Activated T-helper 17 cell treated with anti-CD3 and anti-CD28 coated beads, Interleukin-2, amount 50 U/mL, for 72 hours (primary cell): Measurements from ENCODE around the gene FNIP1. TPM values are rescaled to one million over a fixed set of nuclear protein-coding genes. Genes with fewer than 3 reads are reported as not detected.

Experiments used
- ATAC-seq: fragments of 150-1000 bp; cut with Tn5 transposase; replicated peaks from 2 replicates; pipeline ENCODE4 v1.10.0; 2021; ENCODE audit warnings: mild to moderate bottlenecking, moderate library complexity
- H3K27ac Mint-ChIP-seq: one replicate; pipeline ENCODE4 v1.8.0; 2022; ENCODE audit warnings: mixed read lengths
- H3K27me3 Mint-ChIP-seq: one replicate; pipeline ENCODE4 v1.8.0; 2022; ENCODE audit warnings: mixed read lengths
- H3K36me3 Mint-ChIP-seq: one replicate; pipeline ENCODE4 v1.8.0; 2022; ENCODE audit warnings: low read depth, mild to moderate bottlenecking, mixed read lengths
- H3K4me1 Mint-ChIP-seq: one replicate; pipeline ENCODE4 v1.8.0; 2022; ENCODE audit warnings: mixed read lengths
- H3K4me3 Mint-ChIP-seq: one replicate; pipeline ENCODE4 v1.8.0; 2022; ENCODE audit warnings: mild to moderate bottlenecking, mixed read lengths
- H3K9me3 Mint-ChIP-seq: one replicate; pipeline ENCODE4 v1.8.0; 2022; ENCODE audit warnings: mixed read lengths
- total RNA-seq, 2 donors: library from RNA; stranded (reverse); gene quantifications; one replicate each; pipeline ENCODE4 v1.2.3, GENCODE V29; 2022

Gene FNIP1
- total RNA-seq, 2 donors from 2014 or later, result 17.5 to 30.4 TPM

DNA sequence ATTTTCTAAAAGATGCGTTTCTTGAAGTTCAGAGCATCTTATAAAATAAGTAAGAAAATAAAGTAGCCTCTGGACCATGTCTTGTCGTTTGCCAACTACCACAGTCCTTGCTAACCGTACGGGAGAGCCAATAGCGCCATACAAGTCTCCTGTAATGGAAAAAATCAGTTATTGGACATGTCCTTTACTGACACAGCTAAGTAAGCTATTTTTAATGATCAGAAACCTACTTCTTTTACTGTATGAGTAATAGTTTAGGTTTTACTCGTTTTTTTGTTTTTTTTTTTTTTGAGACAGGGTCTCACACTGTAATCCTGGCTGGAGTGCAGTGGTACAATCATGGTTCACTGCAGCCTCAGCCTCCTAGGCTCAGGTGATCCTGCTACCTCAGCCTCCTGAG lies 124.0 kb downstream of the FNIP1 start:
- H3K9me3 Mint-ChIP-seq, result no peaks in the 10 kb centered on the region
- ATAC-seq, result peak; percentile 56
- peaks cover 99% of the 10 kb centered on the region for H3K36me3 Mint-ChIP-seq
- H3K27me3 Mint-ChIP-seq, result no peaks in the 10 kb centered on the region
- H3K4me1 Mint-ChIP-seq, result peaks cover 16% of the 10 kb centered on the region
- H3K4me3 Mint-ChIP-seq, result no peak overlapping the region
- peak overlapping the region; percentile 16 for H3K27ac Mint-ChIP-seq

DNA sequence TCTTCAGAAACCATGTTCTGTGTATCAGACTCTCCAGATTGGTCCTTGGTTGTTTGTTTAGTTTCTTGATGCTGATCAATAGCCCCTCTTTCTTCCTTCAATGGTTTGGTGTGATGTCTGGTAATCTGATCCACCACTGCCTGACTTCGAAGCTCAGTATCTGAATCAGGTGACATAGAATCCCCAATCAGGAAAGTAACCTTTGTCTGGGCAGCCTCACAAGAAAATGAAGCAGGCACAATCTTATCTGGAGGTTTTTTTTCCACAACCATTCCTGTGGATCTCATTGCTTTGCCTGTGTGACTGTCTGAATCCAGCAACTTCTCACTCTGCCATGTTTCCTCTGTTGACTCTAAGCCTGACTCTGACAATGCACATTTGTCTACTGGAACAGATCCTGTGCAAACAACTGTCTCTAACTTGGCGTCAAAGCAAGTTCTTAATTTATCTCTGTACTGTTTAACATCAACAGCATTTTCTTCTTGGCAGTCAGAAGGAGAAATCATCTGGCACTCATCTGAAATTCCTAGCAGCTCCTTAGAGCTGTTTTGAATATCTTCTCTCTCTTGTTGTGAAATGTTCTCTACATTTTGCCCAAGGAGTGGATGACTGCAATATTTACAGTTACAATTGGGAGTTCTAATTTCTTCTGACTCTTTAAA lies 124.7 kb downstream of the FNIP1 start:
- H3K27me3 Mint-ChIP-seq, result no peaks in the 10 kb centered on the region
- peak overlapping the region; percentile 16 for H3K27ac Mint-ChIP-seq
- H3K36me3 Mint-ChIP-seq, result peaks cover 99% of the 10 kb centered on the region
- no peaks in the 10 kb centered on the region for H3K9me3 Mint-ChIP-seq
- ATAC-seq, result no peak
- H3K4me1 Mint-ChIP-seq, result peaks cover 16% of the 10 kb centered on the region
- no peak overlapping the region for H3K4me3 Mint-ChIP-seq

DNA sequence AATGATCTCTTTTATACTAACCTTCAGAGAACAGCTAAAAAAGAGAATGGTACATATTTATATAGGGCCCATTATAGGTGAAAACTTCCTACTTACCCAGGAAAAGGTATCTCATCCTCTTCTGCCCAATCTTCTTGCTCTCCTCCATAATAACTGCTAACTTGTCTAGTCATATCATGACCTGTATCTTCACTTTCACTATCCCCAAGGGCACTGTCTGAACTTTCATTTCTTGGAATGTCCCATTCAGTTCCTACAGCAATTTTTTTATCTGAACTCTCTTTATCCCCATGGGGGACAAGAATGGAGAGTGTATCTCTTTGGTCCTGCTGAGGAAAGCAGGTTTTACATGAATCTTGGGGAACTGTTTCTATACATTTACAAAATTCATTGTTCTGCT lies 125.4 kb downstream of the FNIP1 start:
- no peaks in the 10 kb centered on the region for H3K27me3 Mint-ChIP-seq
- H3K4me3 Mint-ChIP-seq, result no peak overlapping the region
- no peak overlapping the region for H3K27ac Mint-ChIP-seq
- ATAC-seq, result peak; percentile 48
- peaks cover 97% of the 10 kb centered on the region for H3K36me3 Mint-ChIP-seq
- H3K4me1 Mint-ChIP-seq, result peaks cover 16% of the 10 kb centered on the region
- H3K9me3 Mint-ChIP-seq, result no peaks in the 10 kb centered on the region

DNA sequence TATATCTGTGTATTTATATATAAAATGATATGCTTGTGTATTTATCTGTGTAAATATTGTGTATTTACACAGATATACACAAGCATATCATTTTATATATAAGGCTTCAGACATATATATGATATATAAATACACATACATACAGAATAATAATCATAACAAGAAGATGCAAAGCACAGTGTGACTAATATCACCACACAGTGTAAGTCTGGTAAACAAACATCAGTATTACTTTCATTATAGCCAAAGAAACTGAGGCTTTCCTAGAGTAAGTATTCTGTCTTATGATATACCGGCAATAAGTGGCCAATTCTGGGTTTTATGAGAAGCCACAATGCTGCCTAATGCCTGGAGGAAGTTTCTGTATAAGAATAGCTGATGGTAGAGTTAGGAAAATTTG lies 131.9 kb downstream of the FNIP1 start:
- Mint-ChIP-seq H3K9me3 (peaks cover 4% of the 10 kb centered on the region), H3K4me1 (no peaks in the 10 kb centered on the region), H3K36me3 (peaks cover 85% of the 10 kb centered on the region), H3K27me3 (no peaks in the 10 kb centered on the region), H3K4me3 (no peak overlapping the region), H3K27ac (no peak overlapping the region)
- peak; percentile 45 for ATAC-seq

DNA sequence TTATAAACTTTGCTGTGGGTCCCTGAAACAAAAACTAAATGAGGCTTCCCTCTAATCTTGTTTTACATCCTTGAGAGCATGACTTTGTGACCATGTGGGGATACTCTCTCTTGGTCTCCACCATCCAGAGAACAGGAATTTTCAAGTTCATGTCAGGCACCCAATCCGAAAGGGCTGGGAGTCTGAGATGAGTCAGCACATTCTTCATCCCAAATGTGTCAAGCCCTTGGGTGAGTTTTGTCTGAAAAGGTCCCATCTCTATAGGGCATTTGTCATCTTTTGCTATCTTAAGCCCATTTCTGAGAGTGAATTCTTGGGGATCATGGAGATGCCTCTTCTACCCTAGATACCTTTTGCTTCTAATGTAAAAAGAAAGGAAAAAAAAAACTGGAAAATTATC lies 134.9 kb downstream of the FNIP1 start:
- H3K27ac Mint-ChIP-seq, result no peak overlapping the region
- H3K27me3 Mint-ChIP-seq, result no peaks in the 10 kb centered on the region
- ATAC-seq, result no peak
- H3K4me3 Mint-ChIP-seq, result no peak overlapping the region
- H3K9me3 Mint-ChIP-seq, result peaks cover 12% of the 10 kb centered on the region
- peaks cover 78% of the 10 kb centered on the region for H3K36me3 Mint-ChIP-seq
- no peaks in the 10 kb centered on the region for H3K4me1 Mint-ChIP-seq

DNA sequence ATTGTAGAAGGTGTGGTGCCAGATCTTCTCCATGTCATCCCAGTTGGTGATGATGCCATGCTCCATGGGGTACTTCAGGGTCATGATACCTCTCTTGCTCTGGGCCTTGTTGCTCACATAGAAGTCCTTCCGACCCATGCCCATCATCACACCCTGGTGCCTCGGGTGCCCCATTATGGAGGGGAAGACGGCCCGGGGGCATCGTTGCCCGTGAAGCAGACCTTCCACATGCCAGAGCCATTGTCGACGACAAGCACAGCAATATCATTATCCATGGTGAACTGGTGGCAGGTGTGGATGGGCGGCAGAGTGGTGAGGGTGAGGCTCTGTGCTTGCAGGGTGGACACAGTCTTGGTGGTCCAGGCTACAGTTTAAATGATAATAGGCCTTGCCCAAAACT lies 137.0 kb downstream of the FNIP1 start:
- Mint-ChIP-seq H3K27me3 (no peaks in the 10 kb centered on the region), H3K9me3 (peaks cover 12% of the 10 kb centered on the region), H3K27ac (no peak overlapping the region), H3K4me3 (no peak overlapping the region), H3K36me3 (peaks cover 84% of the 10 kb centered on the region), H3K4me1 (no peaks in the 10 kb centered on the region)
- no peak for ATAC-seq

DNA sequence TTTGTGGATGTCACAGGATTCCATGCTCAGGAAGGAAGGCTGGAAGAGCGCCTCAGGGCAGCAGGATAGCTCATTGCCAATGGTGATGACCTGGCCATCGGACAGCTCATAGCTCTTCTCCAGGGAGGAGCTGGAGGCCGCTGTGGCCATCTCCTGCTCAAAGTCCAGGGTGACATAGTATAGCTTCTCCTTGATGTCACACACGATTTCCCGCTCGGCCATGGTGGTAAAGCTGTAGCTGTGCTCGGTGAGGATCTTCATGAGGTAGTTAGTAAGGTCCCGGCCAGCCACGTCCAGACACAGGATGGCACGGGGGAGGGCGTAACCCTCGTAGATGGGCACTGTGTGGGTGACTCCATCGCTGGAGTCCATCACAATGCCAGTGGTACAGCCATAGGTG lies 137.5 kb downstream of the FNIP1 start:
- no peaks in the 10 kb centered on the region for H3K27me3 Mint-ChIP-seq
- peaks cover 85% of the 10 kb centered on the region for H3K36me3 Mint-ChIP-seq
- no peak overlapping the region for H3K27ac Mint-ChIP-seq
- H3K4me1 Mint-ChIP-seq, result no peaks in the 10 kb centered on the region
- ATAC-seq, result no peak
- no peak overlapping the region for H3K4me3 Mint-ChIP-seq
- H3K9me3 Mint-ChIP-seq, result peaks cover 12% of the 10 kb centered on the region

DNA sequence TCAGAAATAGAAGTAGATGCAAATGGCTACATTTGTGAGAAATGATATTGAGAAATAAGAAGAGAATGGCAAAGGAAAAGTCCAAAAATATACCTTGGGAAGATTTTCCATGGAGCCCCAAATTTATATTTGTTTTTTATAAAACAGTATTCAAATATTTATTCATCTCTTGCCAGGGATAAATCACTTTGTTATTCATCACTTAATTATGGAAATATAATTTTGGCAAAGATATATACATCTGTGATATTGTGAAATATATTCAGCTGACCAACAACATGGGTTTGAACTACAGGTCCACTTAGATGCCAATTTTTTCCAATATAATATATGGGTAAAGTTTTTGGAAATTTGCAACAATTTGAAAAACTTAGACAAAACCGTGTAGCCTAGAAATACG lies 142.0 kb downstream of the FNIP1 start:
- no peaks in the 10 kb centered on the region for H3K27me3 Mint-ChIP-seq
- no peak overlapping the region for H3K27ac Mint-ChIP-seq
- H3K4me3 Mint-ChIP-seq, result no peak overlapping the region
- ATAC-seq, result no peak
- peaks cover 78% of the 10 kb centered on the region for H3K36me3 Mint-ChIP-seq
- peaks cover 8% of the 10 kb centered on the region for H3K9me3 Mint-ChIP-seq
- no peaks in the 10 kb centered on the region for H3K4me1 Mint-ChIP-seq

DNA sequence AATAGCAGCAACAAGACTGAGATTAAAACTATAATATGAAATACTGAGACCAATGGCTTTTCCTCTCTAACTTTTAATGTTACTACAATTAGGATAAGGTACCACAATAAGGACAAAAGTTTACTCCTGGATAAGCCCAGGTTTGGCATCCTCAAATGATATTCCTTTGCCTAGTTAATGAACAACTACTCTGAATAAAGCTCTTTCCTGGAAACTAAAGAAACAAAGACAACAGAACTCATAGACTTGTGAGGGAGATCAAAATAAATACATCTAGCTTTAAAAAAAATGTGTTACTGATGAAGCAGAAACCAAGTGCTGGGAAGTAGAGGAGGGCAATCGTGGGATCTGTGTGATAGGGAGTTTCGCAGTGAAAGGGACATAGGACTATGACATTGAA lies 142.5 kb downstream of the FNIP1 start:
- Mint-ChIP-seq H3K9me3 (peaks cover 5% of the 10 kb centered on the region), H3K27ac (no peak overlapping the region), H3K4me1 (no peaks in the 10 kb centered on the region), H3K36me3 (peaks cover 77% of the 10 kb centered on the region), H3K4me3 (no peak overlapping the region), H3K27me3 (no peaks in the 10 kb centered on the region)
- no peak for ATAC-seq

DNA sequence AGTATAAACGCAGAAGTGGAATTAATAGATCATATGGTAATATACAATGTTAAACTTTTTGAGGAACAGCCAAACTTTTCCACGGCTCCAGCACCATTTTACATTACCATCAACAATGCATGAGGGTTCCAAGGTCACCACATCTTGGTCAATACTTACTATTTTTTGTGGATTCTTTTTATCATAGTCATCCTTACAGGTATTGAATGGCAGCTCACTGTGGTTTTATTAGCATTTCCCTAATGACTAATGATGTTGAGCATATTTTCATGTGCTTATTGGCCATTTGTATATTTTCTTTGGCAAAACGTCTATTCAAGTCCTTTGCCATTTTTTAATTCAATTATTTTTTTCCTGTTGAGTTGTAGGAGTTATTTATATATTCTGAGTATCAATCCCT lies 147.7 kb downstream of the FNIP1 start:
- no peak overlapping the region for H3K27ac Mint-ChIP-seq
- H3K9me3 Mint-ChIP-seq, result no peaks in the 10 kb centered on the region
- no peak for ATAC-seq
- no peaks in the 10 kb centered on the region for H3K4me1 Mint-ChIP-seq
- H3K4me3 Mint-ChIP-seq, result no peak overlapping the region
- peaks cover 76% of the 10 kb centered on the region for H3K36me3 Mint-ChIP-seq
- no peaks in the 10 kb centered on the region for H3K27me3 Mint-ChIP-seq

DNA sequence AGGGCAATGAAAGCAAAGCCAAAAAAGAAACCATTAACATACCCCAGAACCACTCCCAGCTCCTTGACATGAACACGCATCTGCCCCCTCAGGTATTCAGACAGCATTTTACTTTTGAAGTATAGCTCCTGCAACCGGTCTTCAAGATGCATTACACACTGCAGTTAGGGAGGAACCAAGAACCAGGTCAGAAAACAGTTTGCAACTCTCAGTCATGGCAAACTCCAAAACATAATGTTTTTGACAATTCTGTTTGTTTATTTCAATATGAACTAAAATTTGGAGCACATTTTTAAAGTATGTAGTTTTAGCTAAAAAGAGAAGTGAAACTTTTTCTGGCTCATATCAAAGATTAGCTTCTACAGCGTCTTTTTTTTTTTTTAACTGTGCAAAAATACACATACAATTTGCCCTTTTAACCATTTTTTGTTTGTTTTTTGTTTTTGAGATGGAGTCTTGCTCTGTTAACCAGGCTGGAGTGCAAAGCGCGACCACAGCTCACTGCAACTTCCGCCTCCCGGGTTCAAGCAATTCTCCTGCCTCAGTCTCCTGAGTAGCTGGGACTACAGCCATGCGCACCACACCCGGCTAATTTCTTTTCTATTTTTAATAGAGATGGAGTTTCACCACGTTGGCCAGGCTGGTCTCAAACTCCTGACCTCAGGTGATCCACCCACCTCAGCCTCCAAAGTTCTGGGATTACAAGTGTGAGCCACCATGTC lies 149.6 kb downstream of the FNIP1 start:
- no peaks in the 10 kb centered on the region for H3K4me1 Mint-ChIP-seq
- H3K36me3 Mint-ChIP-seq, result peaks cover 65% of the 10 kb centered on the region
- no peak overlapping the region for H3K4me3 Mint-ChIP-seq
- no peak overlapping the region for H3K27ac Mint-ChIP-seq
- no peak for ATAC-seq
- H3K27me3 Mint-ChIP-seq, result no peaks in the 10 kb centered on the region
- no peaks in the 10 kb centered on the region for H3K9me3 Mint-ChIP-seq

DNA sequence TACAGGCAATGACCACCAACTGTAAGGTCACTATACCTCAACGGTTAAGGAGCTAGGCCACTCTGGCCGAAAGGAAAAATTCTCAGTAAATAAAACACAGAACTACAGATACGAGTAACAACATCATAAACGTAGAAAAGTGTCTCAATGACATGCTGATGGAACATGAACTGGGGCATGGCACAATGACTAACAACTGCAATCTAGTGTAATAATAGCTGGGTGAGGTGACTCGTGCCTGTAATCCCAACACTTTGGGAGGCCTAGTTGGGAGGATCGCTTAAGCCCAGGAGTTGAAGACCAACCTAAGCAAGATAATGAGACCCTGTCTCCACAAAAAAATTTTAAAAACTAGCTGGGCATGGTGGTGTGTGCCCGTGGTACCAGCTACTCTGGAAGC lies 152.0 kb downstream of the FNIP1 start:
- Mint-ChIP-seq H3K9me3 (no peaks in the 10 kb centered on the region), H3K36me3 (peaks cover 41% of the 10 kb centered on the region), H3K27ac (no peak overlapping the region), H3K4me1 (peaks cover 8% of the 10 kb centered on the region), H3K4me3 (no peak overlapping the region), H3K27me3 (no peaks in the 10 kb centered on the region)
- ATAC-seq, result no peak

DNA sequence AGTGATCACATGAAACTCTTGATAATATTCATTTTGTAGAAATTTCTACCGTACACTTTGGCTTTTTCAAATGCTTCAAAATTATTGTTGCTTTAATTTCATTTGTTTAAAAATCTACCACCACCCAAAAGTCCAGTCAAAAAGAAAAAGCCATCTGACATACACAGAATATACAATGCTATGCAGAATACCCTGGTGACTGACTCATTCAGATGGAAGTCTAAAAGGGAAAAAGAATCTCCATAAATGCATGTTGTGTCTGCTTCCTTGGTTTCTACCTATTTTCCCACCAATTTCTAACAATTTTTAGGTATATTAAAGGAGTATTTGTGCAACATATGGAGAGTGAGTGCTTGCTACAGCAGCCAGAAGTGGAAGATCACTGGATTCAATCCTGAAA lies 152.4 kb downstream of the FNIP1 start:
- no peak for ATAC-seq
- Mint-ChIP-seq H3K9me3 (no peaks in the 10 kb centered on the region), H3K36me3 (peaks cover 36% of the 10 kb centered on the region), H3K4me1 (peaks cover 12% of the 10 kb centered on the region), H3K27ac (no peak overlapping the region), H3K27me3 (no peaks in the 10 kb centered on the region), H3K4me3 (no peak overlapping the region)

DNA sequence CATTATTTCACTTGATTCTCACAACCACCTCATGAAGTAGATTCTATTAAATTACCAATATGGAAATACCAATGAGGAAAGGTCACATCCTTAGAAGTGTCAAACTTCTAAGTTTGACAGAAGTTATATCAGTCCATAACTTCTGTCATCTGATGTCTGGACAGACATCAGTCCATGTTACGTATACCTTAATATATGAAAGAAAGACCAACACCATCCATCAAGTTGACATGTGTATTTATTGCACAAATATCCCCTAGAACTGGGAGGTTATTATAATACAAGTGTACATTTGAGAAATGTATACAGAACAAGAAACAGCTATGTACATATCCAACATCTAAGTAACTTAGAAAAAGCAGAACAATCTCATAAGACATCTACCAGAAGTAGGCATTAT lies 155.3 kb downstream of the FNIP1 start:
- peaks cover 12% of the 10 kb centered on the region for H3K4me1 Mint-ChIP-seq
- no peaks in the 10 kb centered on the region for H3K9me3 Mint-ChIP-seq
- no peak for ATAC-seq
- no peaks in the 10 kb centered on the region for H3K27me3 Mint-ChIP-seq
- H3K27ac Mint-ChIP-seq, result no peak overlapping the region
- peaks cover 20% of the 10 kb centered on the region for H3K36me3 Mint-ChIP-seq
- H3K4me3 Mint-ChIP-seq, result no peak overlapping the region

DNA sequence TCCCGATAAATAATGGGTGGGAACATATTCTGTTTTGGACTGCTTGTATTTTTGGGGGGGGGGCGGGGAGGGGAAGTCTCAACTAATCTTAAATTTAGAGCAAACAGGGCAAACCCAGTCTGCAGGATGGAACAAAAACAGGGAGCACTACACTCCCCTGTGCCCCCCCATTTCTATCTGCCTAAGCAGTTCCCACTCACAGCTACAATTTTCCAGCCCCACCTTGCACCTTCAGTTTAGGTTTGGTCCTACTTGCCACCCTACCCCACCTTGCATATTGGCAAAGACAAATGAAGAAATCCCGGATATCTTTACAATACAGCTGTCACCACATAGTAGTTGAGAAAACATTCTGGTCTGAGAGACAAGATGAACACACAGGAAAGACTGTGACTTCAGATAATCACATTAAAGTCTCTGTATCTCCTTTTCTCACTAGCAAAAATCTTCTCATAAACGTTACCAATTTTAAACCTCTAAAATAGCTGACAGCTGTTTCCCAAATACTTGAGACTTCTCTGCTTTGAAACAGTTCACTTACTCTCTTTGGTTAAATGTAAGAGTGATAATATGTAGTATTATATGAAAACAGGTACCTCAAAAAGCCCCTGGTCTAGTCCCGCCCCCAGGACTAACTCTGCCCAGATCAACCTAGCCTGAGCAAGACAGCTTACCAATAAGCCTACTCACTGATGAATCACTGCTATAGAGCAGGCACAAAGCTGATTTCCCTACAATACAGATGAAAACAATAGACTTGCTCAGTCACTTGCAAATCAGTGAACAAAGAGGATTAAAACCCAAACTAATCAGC lies 156.6 kb downstream of the FNIP1 start:
- Mint-ChIP-seq H3K9me3 (no peaks in the 10 kb centered on the region), H3K27me3 (no peaks in the 10 kb centered on the region), H3K4me1 (peaks cover 12% of the 10 kb centered on the region), H3K36me3 (peaks cover 12% of the 10 kb centered on the region), H3K4me3 (peak overlapping the region; percentile 61), H3K27ac (peak overlapping the region; percentile 84)
- peak; percentile 95 for ATAC-seq
